C1 segment of cervical spinal cord (tissue), 14 donors: ENCODE results near the gene MAML2.

ENCODE experiments used
- DNase-seq, 14 donors: peaks; one replicate each; lab custom pipeline; 2025; lab: John Stamatoyannopoulos, UW

Gene MAML2

DNA sequence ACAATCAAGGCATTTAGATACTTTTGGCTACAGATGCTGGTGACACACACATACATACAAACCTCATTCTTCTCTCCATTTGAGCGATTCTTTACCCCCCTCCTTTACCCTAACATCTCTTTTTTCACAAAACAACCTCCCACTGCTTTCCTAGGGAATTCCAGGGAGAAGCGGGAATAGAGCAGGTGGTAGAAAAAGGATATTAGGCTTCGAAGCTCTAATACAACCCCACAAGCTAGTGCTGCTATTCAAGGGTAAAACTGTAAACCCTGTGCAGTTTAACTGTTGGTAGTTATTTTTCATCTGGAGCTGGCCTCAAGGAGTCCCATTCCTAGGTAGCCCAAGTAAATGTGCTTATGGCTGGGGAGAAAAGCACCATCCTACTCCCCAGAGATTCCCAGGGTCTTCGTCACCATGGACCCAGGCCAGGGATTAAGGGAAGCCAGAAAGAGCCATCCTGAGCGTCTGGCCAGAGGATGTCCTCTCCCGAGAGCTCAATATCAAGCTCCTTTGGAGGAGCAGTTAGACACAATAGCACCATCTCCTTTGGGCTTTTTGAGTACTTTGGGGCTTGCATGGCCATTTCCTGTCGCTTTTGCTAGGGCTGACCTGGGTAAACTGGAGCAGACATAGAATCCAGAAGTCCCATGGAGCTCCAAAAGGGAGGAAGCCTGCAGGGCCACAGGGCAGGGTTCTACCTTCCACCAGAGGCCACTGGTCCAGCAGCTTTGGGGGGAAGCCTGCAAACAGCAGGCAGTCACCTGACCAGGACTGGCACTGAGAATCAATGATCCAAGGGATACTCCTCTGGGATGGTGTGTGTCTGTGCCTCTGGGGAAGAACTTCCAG is 3.1 kb downstream of the MAML2 start:
- peak in 11 of 14 donors; percentile 21 to 71 (median 53) for DNase-seq

DNA sequence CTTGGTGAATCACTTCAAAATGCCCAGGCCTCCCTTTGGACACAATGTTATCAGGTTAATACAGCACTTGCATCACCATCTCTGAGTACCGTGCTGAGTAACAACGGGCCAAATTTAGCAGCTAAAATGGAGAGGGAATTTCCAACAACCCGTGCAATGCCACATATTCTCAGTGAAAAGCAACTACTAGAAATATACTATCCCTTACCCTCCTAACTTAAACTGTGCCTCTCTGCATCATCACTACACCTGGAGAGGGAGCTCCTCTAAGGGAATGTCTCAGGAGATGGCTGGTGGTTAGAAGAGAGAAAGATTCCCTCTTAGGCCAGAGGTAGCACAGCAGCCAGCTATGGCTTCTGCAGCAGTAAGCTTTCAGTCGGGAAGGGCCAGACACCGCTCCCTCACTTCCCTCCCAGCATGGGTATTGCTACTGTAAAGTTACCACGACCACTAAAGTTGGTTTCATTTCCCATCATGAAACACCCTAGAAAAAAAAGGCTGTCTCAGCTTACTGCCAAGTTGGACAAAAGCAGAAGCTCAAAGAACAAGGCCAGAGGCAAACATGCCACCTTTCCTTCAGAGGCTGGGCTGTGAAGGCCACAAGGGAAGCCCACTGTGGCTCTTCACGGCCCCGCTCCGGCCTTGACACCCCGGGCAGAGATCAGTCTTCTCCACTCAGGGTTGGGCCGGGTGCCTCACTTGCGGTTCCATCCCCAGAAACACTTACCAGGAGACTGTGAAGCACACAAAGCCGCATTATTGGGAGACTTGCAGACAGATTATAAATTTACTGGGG is 3.9 kb downstream of the MAML2 start:
- peak in 12 of 14 donors; percentile 38 to 80 (median 70) for DNase-seq

DNA sequence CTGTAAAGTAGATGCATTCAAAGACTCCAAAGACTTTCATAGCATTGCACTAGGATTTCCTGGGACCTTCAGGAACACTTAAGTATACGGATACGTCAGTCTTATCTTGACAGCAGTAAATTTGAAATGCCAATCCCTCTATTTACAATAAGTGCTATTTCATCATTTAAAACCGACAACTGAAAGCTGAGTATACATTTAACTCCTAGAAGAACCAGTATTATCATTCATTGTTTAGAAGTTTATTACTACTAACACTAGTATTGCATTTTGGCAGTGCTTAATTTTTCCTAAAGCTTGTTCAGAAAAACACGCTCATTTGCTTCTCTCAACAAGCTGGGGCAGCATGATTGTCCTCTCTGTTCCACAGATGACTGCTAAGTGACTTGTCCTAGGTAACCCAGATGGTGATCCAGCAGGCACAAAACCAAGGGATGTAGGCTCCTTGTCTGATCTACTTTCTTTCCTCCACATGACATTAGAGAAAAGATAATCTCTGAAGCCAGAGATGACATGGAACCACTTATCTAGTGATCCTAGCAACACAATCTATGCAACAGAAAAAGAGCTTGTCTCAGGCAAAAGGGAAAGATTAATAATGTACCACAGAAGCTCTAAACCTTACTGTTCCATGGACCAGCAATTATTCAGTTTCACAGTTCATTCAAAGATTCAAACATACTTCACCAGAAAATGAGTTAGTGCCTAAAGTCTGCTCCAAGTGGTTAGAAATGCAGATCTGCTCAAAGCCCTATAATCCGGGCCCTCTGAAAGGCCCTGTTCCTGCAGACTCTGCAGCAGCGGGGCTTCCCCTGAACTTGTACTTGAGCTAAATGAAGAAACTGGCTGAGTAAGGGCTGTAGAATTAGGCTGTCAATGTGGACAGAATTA is 5.2 kb downstream of the MAML2 start:
- peak in 3 of 14 donors; percentile 1 to 21 (median 9) for DNase-seq

DNA sequence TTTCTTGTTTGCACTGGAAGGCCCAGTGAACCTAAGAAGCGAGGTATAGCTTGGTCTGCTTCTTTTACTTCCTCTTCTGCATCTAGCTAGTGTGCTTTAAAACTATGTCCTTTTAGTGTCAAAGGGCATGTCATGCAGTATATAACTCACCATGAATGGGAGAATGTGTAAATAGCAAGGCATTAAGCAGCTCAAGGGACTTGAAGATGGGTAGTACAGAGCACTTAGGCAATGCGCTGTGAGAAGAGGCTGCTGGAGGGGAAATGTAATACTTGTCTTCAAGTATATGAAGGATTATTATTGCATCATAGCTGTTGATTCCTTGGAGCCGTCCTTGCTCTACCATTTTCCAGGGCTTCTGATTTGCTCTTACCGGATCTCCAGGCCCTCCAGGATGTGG is 7.6 kb downstream of the MAML2 start:
- DNase-seq, result no peak

DNA sequence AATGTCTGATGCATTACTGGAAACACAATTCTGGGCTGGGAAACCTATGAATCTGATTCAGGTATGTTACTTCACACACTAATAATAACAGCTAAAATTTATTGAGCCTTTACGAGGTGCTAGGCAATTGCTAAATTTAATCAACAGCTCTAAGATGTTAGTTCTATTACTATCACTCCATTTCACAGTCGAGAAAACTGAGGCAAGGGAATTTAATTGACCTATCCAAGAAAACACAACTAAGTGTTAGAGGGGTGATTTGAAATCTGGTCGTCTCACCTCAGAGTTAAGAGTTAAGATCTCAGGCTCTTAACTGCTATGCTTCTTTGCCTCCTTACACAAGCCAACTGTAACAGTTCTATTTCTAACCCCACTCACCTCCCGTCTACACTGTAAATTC is 8.8 kb downstream of the MAML2 start:
- no peak for DNase-seq

DNA sequence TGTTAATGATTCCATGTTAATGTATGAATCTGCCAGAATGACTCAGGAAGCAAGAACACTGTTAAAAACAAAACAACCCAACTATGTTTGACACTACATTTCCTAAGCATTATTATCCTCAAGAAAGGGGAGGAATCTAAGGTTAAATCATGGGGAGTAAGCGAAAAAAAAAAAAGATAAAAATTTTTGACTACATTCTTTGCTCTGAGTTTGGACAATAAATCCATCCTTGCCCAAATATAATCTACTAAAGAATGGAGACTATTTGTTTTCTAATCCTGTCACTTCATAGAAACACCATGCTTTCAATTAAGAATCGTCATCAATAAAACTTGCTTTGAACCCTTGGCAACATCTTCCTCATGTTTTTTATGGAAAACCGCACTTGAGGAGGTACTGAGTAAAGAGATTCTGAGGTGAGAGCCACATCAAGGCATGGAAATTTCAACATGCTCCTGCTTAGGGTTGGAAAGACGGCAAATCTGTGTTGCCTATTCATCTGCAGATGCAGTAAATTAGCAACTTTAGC is 9.7 kb downstream of the MAML2 start:
- no peak for DNase-seq

DNA sequence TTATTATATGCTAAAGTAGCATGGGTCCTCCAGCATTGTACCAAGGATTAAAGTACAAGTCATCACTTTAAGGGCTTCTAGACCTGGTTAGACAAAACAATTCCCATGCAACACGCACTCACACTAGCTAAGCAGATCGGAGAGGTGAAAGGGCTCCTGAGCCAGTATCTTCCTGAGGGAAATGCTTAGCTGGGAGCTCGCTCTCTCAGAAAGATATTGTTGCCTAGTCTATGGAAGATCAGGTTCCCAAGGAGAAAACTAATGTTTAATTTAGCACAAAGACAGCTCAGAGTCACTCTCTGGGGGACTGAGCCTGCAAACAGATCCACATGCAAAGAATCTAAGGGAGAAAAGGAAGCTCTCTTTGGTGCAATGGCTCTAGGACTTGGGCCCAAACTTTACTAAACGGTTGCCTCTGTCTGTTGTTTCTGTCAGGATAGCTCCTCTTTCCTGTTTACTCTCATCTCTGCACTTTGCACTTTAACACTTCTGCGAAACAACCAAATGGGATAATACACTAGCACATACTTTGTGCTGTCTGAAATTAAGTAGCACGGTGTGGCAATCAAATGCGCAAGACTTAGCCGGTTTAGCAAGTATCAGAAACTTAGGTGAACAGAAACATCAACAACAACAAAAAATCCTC is 10.7 kb downstream of the MAML2 start:
- no peak for DNase-seq

DNA sequence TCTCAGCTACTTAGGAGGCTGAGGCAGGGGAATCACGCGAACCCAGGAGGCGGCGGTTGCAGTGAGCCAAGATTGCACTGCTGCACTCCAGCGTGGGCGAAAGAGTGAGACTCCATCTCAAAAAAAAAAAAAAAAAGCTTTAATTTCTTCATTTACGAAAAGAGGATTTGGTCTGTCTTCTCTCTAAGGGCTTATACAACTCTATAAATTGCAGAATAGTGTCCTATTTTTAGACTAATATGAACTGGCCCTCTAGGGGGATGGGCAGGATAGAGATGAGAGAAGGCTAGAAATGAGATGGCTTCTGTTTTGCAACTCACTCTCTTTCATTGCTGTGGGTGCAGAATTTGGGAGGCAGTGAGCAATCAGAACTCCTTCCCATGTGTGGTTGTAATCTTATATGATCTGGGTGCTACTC is 11.3 kb downstream of the MAML2 start:
- DNase-seq, result no peak

DNA sequence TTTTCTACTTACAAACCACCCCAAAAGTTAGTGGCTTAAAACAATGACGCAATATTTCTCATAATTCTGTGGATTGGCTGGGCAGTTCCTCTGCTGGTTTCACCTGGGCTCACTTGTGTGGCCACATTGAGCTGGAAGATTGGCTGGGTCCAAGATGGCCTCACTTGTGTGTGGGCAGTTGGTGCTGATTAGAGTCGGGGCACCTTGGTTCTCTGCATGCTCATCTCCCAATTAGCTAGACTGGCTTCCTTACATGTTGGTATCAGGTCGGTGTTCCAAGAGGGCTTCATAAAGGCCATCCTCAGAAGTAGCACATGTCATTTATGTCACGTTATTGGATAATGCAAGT is 12.5 kb downstream of the MAML2 start:
- no peak for DNase-seq

DNA sequence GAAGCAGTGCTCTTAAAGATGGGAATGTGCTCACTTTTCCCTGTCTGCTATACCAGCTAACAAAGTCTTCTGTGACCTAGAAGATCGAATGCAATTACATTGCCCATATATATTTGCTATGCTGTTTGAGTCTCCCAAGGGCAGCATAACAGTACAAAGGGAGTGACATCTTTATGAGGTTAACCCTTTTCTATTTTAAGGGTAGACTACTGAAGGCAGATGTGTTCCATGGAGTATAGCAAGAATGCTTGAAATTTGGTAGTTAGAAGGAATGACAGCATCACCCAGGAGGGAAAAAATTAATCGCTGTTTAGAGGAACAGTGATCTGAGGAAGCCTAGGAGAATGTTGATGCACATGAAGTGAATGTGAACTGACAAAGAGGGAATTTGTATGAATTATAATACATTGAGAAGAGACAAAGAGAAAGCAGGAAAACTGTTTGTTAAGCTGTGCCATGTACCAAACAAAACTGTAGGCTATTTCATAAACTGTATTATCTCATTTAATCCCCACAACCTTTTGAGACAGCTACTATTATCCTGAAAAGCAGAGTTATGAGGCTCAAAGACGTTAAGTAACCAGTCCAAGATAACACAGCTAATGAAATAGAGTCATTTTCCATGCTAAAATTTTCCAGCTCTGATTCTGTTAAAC is 13.0 kb downstream of the MAML2 start:
- DNase-seq, result no peak

DNA sequence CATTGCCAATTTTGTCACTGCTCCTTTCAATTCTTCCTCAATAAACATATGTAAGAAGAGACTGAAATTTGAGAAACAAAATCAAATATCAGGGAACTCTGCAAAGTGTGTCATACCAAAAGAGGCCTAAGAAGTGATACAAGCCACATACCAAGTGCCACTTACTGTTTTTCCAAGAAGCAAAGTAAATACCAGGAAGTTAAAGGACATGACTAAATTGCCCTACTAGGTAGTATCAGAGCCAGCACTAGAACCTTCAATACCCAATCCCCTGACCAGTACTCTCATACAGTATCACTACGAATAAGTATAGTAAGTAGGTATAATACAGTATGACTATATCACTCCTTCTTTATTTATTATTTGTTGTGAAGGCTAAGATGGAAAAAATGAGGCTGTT is 13.6 kb downstream of the MAML2 start:
- no peak for DNase-seq

DNA sequence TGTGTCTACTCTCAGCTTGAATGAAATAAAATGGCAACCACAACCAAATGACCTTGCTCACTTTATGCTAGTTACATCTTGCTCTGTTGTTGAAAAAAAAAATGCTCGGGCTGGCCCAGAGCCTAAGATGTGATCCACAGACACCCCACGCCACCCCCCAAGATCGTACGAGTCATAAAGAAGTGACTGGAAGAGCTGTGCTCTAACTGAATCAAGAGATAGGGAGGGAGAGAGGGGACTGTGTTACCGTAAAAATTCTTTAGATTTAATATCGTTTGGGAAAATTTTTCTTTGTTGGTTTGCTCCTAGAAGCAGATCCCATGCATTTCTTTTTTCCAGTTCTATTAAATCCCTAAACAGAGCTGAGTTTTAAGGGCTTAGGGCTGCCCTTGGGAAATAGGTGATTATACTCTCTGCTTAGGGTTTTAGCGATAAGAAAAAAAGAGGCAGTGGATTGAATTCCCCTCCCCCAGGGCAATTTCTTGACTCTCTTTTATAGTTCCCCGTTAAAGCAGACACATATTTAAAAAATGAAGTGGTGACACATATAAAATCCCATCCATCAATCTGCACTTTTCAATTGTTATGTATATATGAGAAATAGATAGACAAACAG is 14.5 kb downstream of the MAML2 start:
- DNase-seq, result no peak

DNA sequence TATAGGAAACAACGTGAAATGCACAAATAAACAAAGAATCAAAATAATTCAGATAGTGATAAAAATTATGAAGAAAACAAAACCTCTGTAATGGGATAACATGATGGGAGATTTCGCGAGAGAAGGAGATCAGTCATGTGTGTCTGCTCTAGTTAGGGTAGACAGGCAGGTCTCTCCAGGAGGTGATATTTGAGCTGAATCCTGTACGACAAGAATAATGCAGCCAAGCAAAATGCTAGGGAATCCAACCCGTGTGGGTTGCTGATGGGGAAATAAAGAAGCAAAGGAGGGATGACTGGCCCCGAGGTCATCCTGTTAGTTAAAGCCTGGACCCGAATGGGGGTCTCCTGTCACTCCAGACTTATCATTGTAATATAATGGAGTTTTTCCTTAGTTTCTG is 16.0 kb downstream of the MAML2 start:
- no peak for DNase-seq

DNA sequence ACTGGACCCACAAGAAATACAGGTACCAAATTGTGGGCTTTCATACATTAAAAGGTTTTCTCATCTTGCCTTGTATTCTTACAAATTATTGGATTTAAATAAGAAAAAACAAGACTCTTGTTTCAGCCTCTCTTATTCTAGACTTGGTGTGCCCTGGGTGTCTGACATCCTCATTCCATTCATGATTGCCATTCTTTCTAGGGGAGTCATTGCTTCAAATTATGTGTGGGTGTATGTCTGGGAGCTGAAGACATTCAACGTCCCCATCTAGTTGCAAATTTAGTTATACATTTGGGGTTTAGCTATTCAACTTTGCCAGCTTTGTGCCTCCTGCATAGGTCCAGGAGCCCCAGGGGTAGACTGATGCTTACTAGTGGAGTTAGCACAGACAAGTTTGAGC is 18.1 kb downstream of the MAML2 start:
- DNase-seq, result no peak

DNA sequence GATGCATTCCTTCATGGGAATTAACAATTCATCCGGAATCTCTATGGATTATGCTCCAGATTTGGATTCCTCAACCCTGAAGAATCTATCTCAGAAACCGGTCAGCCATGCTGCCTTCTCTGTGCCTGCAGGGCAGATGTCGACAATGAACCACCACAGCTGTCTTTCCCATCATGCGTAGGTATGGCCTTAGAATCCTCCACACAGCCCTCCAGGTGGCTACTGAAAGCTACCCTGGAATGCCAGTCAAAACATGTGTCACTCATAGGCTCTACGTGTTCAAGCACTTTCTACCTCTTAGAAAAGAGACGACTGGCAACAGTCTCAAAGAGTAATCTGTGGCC is 19.4 kb downstream of the MAML2 start:
- DNase-seq, result no peak

DNA sequence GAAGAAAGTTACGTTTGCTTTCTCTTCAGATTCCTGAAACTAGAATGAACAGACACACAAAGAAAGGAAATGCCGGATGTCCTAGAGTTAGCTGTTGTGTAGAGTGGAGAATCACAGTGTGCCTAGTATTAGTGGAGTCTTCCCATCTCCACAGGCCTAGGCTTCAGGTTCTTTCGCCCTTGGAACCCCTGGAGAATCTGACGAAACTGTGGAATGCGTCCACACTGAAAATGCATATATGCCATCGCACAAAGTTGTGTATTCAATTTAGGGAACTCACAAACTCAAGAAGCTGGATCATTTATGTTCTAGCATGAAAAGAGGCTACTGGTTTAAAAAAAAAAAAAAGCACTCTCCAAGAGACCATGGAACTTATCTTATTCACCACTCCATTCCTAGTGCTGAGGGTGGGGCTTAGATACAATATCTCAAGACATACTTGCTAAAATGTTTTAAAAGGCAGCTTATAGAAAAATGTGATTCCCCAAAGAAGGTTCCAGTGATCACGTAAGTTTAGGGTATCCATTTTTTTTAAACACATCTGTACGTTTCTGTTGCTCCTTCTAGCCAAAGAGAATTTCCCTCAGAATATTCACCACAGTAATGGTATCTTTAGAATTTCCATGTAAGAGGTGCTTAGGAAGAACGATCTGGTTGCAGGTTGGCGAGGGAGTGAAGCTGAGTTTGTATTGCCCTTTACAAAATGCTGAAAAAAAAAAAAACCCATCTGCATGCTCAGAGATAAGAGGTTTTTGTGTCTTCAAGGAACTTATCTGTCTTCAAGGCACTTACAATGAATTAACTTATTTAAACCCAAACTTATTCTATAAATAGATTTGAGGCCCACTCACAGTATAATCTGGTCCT is 20.0 kb downstream of the MAML2 start:
- no peak for DNase-seq

DNA sequence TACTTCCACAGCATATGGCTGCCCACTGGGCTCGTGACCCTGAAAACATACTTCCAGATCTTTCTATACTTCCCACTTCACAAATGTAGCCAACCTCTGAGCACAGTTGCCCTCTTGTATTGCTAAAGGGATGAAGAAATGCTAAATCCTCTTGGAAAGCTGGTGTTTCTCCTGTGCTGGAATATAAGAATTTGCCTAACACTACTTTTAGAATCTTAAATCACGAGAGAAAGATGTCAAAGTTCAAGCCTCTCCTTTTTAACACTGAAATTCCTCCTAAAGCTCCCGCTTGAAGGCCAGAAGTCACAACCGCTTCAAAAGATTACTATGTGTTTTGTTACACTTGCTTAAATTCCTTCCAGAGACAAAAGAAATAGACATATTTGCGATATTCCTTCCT is 21.9 kb downstream of the MAML2 start:
- no peak for DNase-seq

DNA sequence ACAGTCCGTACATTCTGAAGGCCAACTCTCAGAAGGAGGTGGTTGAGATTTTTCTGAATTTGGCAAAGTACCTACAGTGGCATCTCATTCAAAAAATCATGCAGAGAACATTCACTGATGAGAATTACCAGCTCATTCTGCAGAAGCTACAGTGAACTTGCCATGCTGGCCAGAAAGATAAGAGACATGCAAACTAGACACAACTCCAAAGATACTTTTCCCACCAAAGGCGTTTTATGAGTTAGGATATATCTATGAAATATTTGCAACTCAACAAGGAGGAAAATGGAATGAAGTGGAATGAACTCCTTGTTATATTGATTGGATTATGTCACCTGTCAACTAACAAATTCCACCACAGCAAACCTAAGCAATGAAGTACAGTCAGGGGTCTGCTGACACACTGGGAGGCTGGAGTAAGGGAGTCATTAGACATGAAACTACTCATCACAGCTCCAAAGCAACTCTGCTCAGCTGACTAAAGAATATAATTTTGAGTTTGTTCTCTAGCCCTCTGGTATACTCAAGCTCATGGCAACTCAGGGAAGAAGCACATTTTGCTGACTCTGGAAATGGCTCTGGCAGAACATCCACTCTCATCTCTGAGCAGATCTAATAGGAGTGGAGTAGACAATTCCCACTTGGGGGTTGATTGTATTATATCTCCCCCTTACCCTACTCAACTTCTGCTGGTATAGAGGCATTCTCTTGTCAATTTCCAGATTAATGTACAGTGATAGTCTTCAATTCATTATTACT is 22.9 kb downstream of the MAML2 start:
- peak in 1 of 14 donors; percentile 14 for DNase-seq

DNA sequence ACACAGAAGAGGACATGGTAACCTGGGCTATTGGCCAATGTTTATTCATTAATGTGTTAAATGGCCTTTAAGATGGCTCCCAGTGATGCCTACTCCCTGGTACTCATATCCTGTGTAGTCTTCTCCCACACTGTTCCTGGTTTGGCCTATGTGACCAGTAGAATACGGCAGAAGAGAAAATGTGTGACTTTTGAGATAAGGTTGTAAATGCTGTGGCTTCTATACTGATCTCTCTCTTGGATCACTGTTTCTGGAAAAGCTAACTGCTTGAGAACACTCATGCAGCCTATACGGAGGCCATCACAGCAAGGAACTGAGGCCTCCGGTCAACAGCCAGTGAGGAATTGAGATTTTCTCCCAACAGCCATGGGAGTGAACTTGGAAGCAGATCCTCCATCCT is 24.1 kb downstream of the MAML2 start:
- no peak for DNase-seq
